Left lung (tissue), 10 donors: ENCODE data around the gene NUP85. TPM values are rescaled to one million over a fixed set of nuclear protein-coding genes. Genes with fewer than 3 reads are reported as not detected.
"Not testable (repeated sequence)": the region's sequence is repeated elsewhere in the genome, so short reads cannot be mapped to it uniquely, and the experiment has no call there.

Source experiments
- ATAC-seq: fragments of 200-7000 bp; cut with Tn5 transposase; one replicate; pipeline ENCODE4 v1.9.1; 2020; ENCODE audit warnings: moderate library complexity
- DNase-seq, 4 donors: peaks; one replicate each; pipeline ENCODE4 v3.0.0-alpha.2; 2013 to 2020
- H3K27ac ChIP-seq, 2 donors: fragments of 200-600 bp; sonication (generic) in 1 of 2; one replicate each; pipeline versions ENCODE4 v1.5.0 to v1.8.0; 2020 to 2021
- H3K27me3 ChIP-seq, 2 donors: fragments of 200-600 bp; sonication (generic) in 1 of 2; one replicate each; pipeline versions ENCODE4 v1.5.0 to v1.8.0; 2020 to 2021
- H3K36me3 ChIP-seq, 2 donors: fragments of 200-600 bp; sonication (generic) in 1 of 2; one replicate each; pipeline versions ENCODE4 v1.5.0 to v1.8.0; 2020 to 2021
- H3K4me1 ChIP-seq, 2 donors: fragments of 200-600 bp; one replicate each; pipeline ENCODE4 v1.8.0; 2021
- H3K4me3 ChIP-seq, 2 donors: fragments of 200-600 bp; sonication (generic) in 1 of 2; one replicate each; pipeline versions ENCODE4 v1.5.0 to v1.8.0; 2020 to 2021; ENCODE audit warnings: mild to moderate bottlenecking in 1 of 2
- H3K9me3 ChIP-seq, 2 donors: fragments of 200-600 bp; sonication (generic) in 1 of 2; one replicate each; pipeline versions ENCODE4 v1.5.0 to v1.8.0; 2020 to 2021
- intact Hi-C, 2 donors: fragments of 100-400 bp; cut with DNase I; formaldehyde crosslinking; loops; one replicate each; pipeline versions ENCODE4 v1.11.2 to v1.14.2; 2022
- polyA plus RNA-seq, 6 donors: library from polyadenylated mRNA; unstranded; fragments of 120-200 nt; gene quantifications; one replicate each; pipeline ENCODE4 v1.2.1, GENCODE V29; 2013; ENCODE audit not compliant: insufficient read length in 6 of 6
- total RNA-seq, 2 donors: library from RNA; stranded (reverse); fragmentation: NEBNext Ultra II Directional; extraction: Animal tissue kit (Norgen Biotek cat#: 25700); gene quantifications; one replicate each; pipeline ENCODE4 v1.2.1, GENCODE V29; 2021
- TF ChIP-seq, protein P1 (sequence below), 2 donors: fragments of 200-600 bp; sonication (generic) in 1 of 2; IDR thresholded peaks; one replicate each; pipeline versions ENCODE4 v1.5.0 to v1.8.0; 2021; ENCODE audit warnings: antibody characterized with exemption in 2 of 2
- donor health status: DM: no; HTN: yes; CAD: no.
- donor health status: DM: no; HTN: no; CAD: no.

NUP85 gene
- total and polyA plus RNA-seq, 8 donors: 53.3 to 101 (median 78.4) TPM

DNA sequence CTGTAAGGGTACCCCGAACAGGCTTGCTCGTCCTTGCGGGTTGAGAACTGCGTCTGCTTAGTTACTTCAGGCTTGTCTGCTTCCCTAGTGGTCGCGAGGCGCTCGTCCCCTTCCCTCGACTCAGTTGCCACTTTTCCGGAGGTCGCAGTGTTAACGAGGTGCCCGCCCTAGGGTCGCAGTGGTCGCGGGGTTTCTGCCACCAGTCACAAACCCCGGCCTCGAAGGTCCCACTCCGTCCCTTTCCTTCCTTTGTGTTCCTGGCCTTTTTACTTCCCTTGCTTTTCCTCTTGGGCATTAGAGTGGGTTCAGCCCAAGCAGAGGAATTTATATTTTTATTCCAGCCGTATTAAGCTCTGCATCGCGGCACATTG is 299 bp downstream of the NUP85 start:
- H3K27ac ChIP-seq: peak overlapping the region; percentile 94 to 96
- peaks cover 0 to 26% of the 10 kb centered on the region in 2 donors for H3K36me3 ChIP-seq
- H3K27me3 ChIP-seq: no peaks in the 10 kb centered on the region
- TF ChIP-seq, protein P1, sequence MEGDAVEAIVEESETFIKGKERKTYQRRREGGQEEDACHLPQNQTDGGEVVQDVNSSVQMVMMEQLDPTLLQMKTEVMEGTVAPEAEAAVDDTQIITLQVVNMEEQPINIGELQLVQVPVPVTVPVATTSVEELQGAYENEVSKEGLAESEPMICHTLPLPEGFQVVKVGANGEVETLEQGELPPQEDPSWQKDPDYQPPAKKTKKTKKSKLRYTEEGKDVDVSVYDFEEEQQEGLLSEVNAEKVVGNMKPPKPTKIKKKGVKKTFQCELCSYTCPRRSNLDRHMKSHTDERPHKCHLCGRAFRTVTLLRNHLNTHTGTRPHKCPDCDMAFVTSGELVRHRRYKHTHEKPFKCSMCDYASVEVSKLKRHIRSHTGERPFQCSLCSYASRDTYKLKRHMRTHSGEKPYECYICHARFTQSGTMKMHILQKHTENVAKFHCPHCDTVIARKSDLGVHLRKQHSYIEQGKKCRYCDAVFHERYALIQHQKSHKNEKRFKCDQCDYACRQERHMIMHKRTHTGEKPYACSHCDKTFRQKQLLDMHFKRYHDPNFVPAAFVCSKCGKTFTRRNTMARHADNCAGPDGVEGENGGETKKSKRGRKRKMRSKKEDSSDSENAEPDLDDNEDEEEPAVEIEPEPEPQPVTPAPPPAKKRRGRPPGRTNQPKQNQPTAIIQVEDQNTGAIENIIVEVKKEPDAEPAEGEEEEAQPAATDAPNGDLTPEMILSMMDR (IDR thresholded peaks at IDR 0.05): no peak
- no peaks in the 10 kb centered on the region for H3K9me3 ChIP-seq
- H3K4me1 ChIP-seq: peaks cover 11 to 36% of the 10 kb centered on the region in 2 donors
- DNase-seq (no peak), ATAC-seq (no peak)
- H3K4me3 ChIP-seq: peak overlapping the region; percentile 77 to 97
- intact Hi-C loops: loop anchor here in 1 of 2 donors (10.0 kb wide), 1 partner anchor 91 kb away; no protein-coding TSS in a partner anchor

DNA sequence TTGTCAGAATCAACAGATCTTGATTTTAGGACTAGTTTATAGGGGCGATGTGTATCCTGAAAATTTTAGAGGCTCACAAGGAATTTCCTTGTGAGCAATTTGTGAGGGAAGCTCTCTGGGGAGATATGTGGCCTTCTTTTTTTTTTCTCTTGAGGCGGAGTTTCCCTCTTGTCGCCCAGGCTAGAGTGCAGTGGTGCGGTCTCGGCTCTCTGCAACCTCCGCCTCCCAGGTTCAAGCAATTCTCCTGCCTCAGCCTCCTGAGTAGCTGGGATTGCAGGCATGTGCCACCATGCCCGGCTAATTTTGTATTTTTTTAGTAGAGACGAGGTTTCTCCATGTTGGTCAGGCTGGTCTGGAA is 1.6 kb downstream of the NUP85 start:
- peaks cover 0 to 39% of the 10 kb centered on the region in 2 donors for H3K36me3 ChIP-seq
- not testable (repeated sequence) for H3K27me3 ChIP-seq, ATAC-seq, H3K27ac ChIP-seq, H3K9me3 ChIP-seq, DNase-seq
- intact Hi-C loops: loop anchor here in 1 of 2 donors (10.0 kb wide), 1 partner anchor 92 kb away; no protein-coding TSS in a partner anchor
- peaks cover 11 to 33% of the 10 kb centered on the region in 2 donors for H3K4me1 ChIP-seq
- peak overlapping the region in 1 of 2 donors; percentile 97 for H3K4me3 ChIP-seq

DNA sequence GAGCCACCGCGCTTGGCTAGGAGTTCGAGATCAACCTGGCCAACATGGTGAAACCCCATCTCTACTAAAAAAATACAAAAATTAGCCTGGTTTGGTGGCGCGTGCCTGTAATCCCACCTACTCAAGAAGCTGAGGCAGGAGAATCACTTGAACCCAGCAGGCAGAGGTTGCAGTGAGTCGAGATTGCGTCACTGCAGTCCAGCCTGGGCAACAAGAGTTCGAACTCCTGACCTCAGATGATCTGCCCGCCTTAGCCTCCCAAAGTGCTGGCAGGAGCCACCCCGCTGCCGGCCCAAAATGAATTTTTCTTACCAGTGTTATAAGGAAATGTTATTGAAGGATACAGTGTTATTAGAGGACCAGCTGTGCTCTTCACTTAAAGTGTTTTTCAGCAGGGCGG is 2.3 kb downstream of the NUP85 start:
- TF ChIP-seq, protein P1 (IDR thresholded peaks at IDR 0.05): no peak
- ATAC-seq (no peak), DNase-seq (no peak)
- H3K36me3 ChIP-seq: peaks cover 0 to 46% of the 10 kb centered on the region in 2 donors
- intact Hi-C loops: loop anchor here in 1 of 2 donors (10.0 kb wide), 1 partner anchor 93 kb away; no protein-coding TSS in a partner anchor
- H3K27ac ChIP-seq: no peak overlapping the region
- no peak overlapping the region for H3K4me3 ChIP-seq
- peaks cover 11 to 32% of the 10 kb centered on the region in 2 donors for H3K4me1 ChIP-seq
- no peaks in the 10 kb centered on the region for H3K27me3 ChIP-seq
- no peaks in the 10 kb centered on the region for H3K9me3 ChIP-seq

DNA sequence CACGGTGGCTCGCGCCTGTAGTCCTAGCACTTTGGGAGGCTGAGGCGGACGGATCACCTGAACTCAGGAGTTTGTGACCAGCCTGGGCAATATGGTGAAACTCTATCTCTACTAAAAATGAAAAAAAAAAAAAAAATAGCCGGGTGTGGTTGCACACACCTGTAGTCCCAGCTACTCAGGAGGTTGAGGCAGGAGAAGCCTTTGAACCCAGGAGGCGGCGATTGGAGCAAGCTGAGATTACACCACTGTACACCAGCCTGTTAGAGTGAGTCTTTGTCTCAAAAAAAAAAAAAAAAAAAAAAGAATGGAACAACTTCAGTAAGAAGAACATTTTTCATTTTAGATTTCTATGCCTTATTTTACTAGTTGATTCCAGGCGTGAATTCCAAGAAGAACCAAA is 2.7 kb downstream of the NUP85 start:
- Histone ChIP-seq H3K4me1 (peaks cover 11 to 32% of the 10 kb centered on the region in 2 donors), H3K27me3 (no peaks in the 10 kb centered on the region), H3K9me3 (no peaks in the 10 kb centered on the region), H3K4me3 (no peak overlapping the region), H3K36me3 (peaks cover 0 to 50% of the 10 kb centered on the region in 2 donors), H3K27ac (no peak overlapping the region)
- DNase-seq (no peak), ATAC-seq (no peak)
- intact Hi-C loops: loop anchor here in 1 of 2 donors (10.0 kb wide), 1 partner anchor 93 kb away; no protein-coding TSS in a partner anchor
- TF ChIP-seq, protein P1 (IDR thresholded peaks at IDR 0.05): no peak

DNA sequence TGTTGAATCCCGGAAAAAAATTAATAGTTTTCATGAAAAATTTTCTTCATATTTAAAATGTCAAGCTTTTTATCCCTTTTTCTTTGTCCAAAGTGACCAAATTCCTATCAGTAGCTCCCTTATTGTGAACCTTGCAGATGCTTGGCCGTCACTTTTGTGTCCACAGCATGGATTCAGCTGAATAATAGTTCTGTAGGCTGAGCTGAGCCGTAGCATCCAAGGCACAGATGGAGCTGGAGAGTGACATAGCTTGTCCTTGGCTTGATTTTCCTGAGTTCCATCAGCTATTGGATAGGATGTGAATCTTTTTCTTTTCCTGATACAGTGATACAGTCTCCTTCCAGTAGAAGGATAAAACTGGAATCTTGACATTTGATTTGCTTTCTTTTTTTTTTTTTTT is 3.6 kb downstream of the NUP85 start:
- intact Hi-C loops: loop anchor here in 1 of 2 donors (10.0 kb wide), 1 partner anchor 94 kb away; no protein-coding TSS in a partner anchor
- Histone ChIP-seq H3K4me3 (no peak overlapping the region), H3K9me3 (no peaks in the 10 kb centered on the region), H3K4me1 (peaks cover 11 to 32% of the 10 kb centered on the region in 2 donors), H3K27me3 (no peaks in the 10 kb centered on the region), H3K27ac (no peak overlapping the region), H3K36me3 (peaks cover 0 to 59% of the 10 kb centered on the region in 2 donors)
- TF ChIP-seq, protein P1 (IDR thresholded peaks at IDR 0.05): no peak
- DNase-seq (no peak), ATAC-seq (no peak)

DNA sequence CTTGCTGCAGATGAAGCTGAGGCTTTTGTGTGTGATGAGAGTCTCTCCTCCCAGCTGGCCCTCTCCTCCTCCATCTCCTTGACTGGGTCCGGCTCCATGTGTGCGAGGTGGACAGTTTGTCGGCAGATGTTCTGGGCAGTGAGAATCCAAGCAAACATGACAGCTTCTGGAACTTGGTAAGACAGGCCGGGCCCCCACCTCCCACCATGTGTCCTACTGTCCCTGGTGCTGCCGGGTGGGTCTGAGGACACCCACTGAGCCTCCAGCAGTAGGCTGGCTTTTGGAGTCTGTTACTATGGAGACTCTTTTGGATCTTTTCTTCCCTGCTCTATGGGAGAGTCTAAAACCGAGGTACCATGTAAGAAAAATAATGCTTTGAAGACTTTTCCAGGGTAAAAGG is 12.7 kb downstream of the NUP85 start:
- H3K9me3 ChIP-seq: no peaks in the 10 kb centered on the region
- H3K27me3 ChIP-seq: no peaks in the 10 kb centered on the region
- DNase-seq (no peak), ATAC-seq (no peak)
- H3K36me3 ChIP-seq: peaks cover 0 to 100% of the 10 kb centered on the region in 2 donors
- H3K4me1 ChIP-seq: no peaks in the 10 kb centered on the region
- intact Hi-C loops: no loop called here
- H3K4me3 ChIP-seq: no peak overlapping the region
- H3K27ac ChIP-seq: no peak overlapping the region
- TF ChIP-seq, protein P1 (IDR thresholded peaks at IDR 0.05): no peak
